Measurements from ENCODE around the gene TRIM2. TPM values are rescaled to one million over a fixed set of nuclear protein-coding genes. Genes with fewer than 3 reads are reported as not detected.

Gene TRIM2
- total and polyA plus RNA-seq, 10 of the 15 experiments (the other 5 are each of a cell fraction or from before 2014, with no cell fraction given), result 0.06 to 0.19 (median 0.15) TPM; not detected in 3

- ChIA-PET POLR2A (no interaction called here), CTCF (interaction anchor here (0.9 to 1.3 kb wide), 2 partner anchors 8 to 374 kb away, joined by 3 read pairs; no protein-coding TSS in a partner anchor), RAD21 (ENCODE audit: unreplicated experiment) (no interaction called here), SMC1A (ENCODE audit: uncharacterized antibody, unreplicated experiment) (no interaction called here)
- Histone ChIP-seq H3K9me3 (replicated peaks; ENCODE audit: control insufficient read depth, insufficient read depth, low read length) (no peaks in the 10 kb centered on the region), H3K27me3 (replicated peaks in 1 of 2; ENCODE audit: control insufficient read depth in 2 of 2, insufficient read depth in 2 of 2, low read length in 1 of 2) (no peaks in the 10 kb centered on the region), H3K4me2 (ENCODE audit: control insufficient read depth, insufficient read depth) (no peak overlapping the region), H3K9ac (ENCODE audit: control insufficient read depth, insufficient read depth, low read length) (no peak overlapping the region), H3K79me2 (ENCODE audit: control insufficient read depth, insufficient read depth, low read length) (no peaks in the 10 kb centered on the region), H3K36me3 (ENCODE audit: control insufficient read depth in 2 of 2, insufficient read depth in 2 of 2, low read length in 1 of 2) (no peaks in the 10 kb centered on the region), H3K4me3 (no peak overlapping the region), H4K20me1 (ENCODE audit: control insufficient read depth, insufficient read depth) (no peaks in the 10 kb centered on the region), H3K4me1 (ENCODE audit: control insufficient read depth, insufficient read depth, low read length) (no peaks in the 10 kb centered on the region), H3K27ac (ENCODE audit: control insufficient read depth, insufficient read depth) (no peak overlapping the region), H2AFZ (ENCODE audit: control insufficient read depth, low read depth, low read length) (no peak overlapping the region)
- intact Hi-C loops (cut with micrococcal nuclease; ENCODE audit: unreplicated experiment) (no loop called here), in situ Hi-C loops (cut with MboI) (no loop called here)
- DNase-seq (ENCODE audit: low read depth, low spot score) (no peak), FAIRE-seq (no peak), ATAC-seq (no peak)
- TF ChIP-seq CBX5 (IDR thresholded peaks at IDR 0.05; ENCODE audit: low read depth) (no peak), RB1 (IDR thresholded peaks at IDR 0.05; ENCODE audit: borderline replicate concordance) (no peak), BHLHE40 (IDR thresholded peaks at IDR 0.05; ENCODE audit: borderline replicate concordance in 1 of 2, low read depth in 2 of 2, low read length in 1 of 2) (no peak), RAD21 (IDR thresholded peaks at IDR 0.05; ENCODE audit: insufficient read depth, low read depth, low read length) (no peak), ZNF622 (IDR thresholded peaks at IDR 0.05) (no peak), NR2C2 (IDR thresholded peaks at IDR 0.05; ENCODE audit: borderline replicate concordance, control insufficient read depth, insufficient read length, low read depth) (no peak), PBX3 (IDR thresholded peaks at IDR 0.05; ENCODE audit: insufficient replicate concordance, low read depth, low read length) (no peak), POLR2AphosphoS2 (IDR thresholded peaks at IDR 0.05; ENCODE audit: low read depth, low read length) (no peak), SRF (IDR thresholded peaks at IDR 0.05; ENCODE audit: low read depth in 2 of 2, low read length in 2 of 2) (no peak), IRF3 (IDR thresholded peaks at IDR 0.05) (no peak), MEF2B (IDR thresholded peaks at IDR 0.05; ENCODE audit: partially characterized antibody, poor library complexity, severe bottlenecking) (no peak), TCF12 (IDR thresholded peaks at IDR 0.05; ENCODE audit: low read depth, low read length) (no peak), TCF7 (IDR thresholded peaks at IDR 0.05; ENCODE audit: borderline replicate concordance) (no peak)
- BruUV-seq (replicated peaks), result no TSS peak
- WGBS (ENCODE audit: insufficient coverage, insufficient replicate concordance, low lambda C conversion rate, missing lambda C conversion rate), result 81% methylated on average over 13 of the region's 13 CpGs
Observed at GRCh38 chr4:153275380-153276276, 71.4 kb downstream of the TRIM2 start.
